Endothelial cell of umbilical vein (primary cell): ENCODE measurements around the gene CHST8. TPM values are rescaled to one million over a fixed set of nuclear protein-coding genes. Genes with fewer than 3 reads are reported as not detected.

Experiments used
- BruUV-seq: library from RNA; stranded (reverse); fragments of 400-500 nt; replicated peaks from 2 replicates; lab custom pipeline; 2021; lab: Mats Ljungman, UMichigan
- CTCF ChIA-PET: fragments of 300-600, 350-600 bp; sonication (Branson Sonifier 250); formaldehyde crosslinking; loops from one replicate; lab custom pipeline; 2021; ENCODE audit warnings: antibody characterized with exemption, inconsistent platforms; lab: Charles Lee
- POLR2A ChIA-PET: fragments of 300-600, 350-600 bp; sonication (Branson Sonifier 250); formaldehyde crosslinking; loops from one replicate; lab custom pipeline; 2021; ENCODE audit warnings: antibody characterized with exemption, inconsistent platforms; lab: Charles Lee
- DNase-seq: peaks from one replicate; pipeline ENCODE4 v3.0.0-alpha.2; 2011; ENCODE audit warnings: low read depth, low spot score
- FAIRE-seq: peaks from 2 replicates; lab custom pipeline; 2011; peaks lifted over from hg19 to GRCh38; lab: Jason Lieb, UNC
- H2AFZ ChIP-seq: 2 replicates; pipeline ENCODE4 v1.6.0; 2012; ENCODE audit warnings: low read depth, low read length, control low read depth, inconsistent platforms
- H3K27ac ChIP-seq: 2 replicates; pipeline ENCODE4 v1.5.1; 2011; ENCODE audit warnings: low read depth, mild to moderate bottlenecking, control low read depth, low read length, moderate library complexity; ENCODE audit not compliant: insufficient read depth
- H3K27me3 ChIP-seq, 2 experiments: 2 replicates each; pipeline versions ENCODE4 v1.6.0 to v1.6.1; 2011; ENCODE audit warnings: low read length in 2 of 2, mixed read lengths in 1 of 2; ENCODE audit not compliant: control insufficient read depth in 2 of 2, insufficient read depth in 2 of 2
- H3K36me3 ChIP-seq, 2 experiments: 2 replicates in 1 of 2; 3 replicates in 1 of 2; pipeline ENCODE4 v1.5.1; 2011; ENCODE audit warnings: low read length in 2 of 2, mild to moderate bottlenecking in 1 of 2, moderate library complexity in 1 of 2; ENCODE audit not compliant: control insufficient read depth in 2 of 2, insufficient read depth in 2 of 2; ENCODE audit errors: extremely low read depth in 1 of 2
- H3K4me1 ChIP-seq: 3 replicates; pipeline ENCODE4 v1.5.1; 2011; ENCODE audit warnings: mild to moderate bottlenecking, low read length; ENCODE audit not compliant: control insufficient read depth, insufficient read depth; ENCODE audit errors: extremely low read depth
- H3K4me2 ChIP-seq: 2 replicates; pipeline ENCODE4 v1.6.1; 2011; ENCODE audit warnings: low read length, control low read depth, mixed read lengths; ENCODE audit not compliant: insufficient read depth
- H3K4me3 ChIP-seq, 3 experiments: fragments of 200-600 bp in 1 of 3; sonication (generic), shearing (Covaris generic) in 1 of 3; replicated peaks in 1 of 3; 2 replicates each; pipeline ENCODE4 v1.5.1; 2011 to 2016; ENCODE audit warnings: control low read depth in 3 of 3, low read length in 3 of 3, mild to moderate bottlenecking in 2 of 3, inconsistent platforms in 1 of 3, low read depth in 1 of 3, moderate library complexity in 1 of 3; ENCODE audit not compliant: insufficient read depth in 1 of 3
- H3K79me2 ChIP-seq: 2 replicates; pipeline ENCODE4 v1.6.0; 2012; ENCODE audit warnings: low read length, inconsistent platforms; ENCODE audit not compliant: control insufficient read depth, insufficient read depth
- H3K9ac ChIP-seq: replicated peaks from 2 replicates; pipeline ENCODE3; 2011; ENCODE audit warnings: low read length, control low read depth; ENCODE audit not compliant: insufficient read depth; ENCODE audit errors: extremely low read depth
- H3K9me1 ChIP-seq: replicated peaks from 3 replicates; pipeline ENCODE4 v1.6.0; 2011; ENCODE audit warnings: mild to moderate bottlenecking, low read length; ENCODE audit not compliant: control insufficient read depth, insufficient read depth; ENCODE audit errors: extremely low read depth
- H3K9me3 ChIP-seq: replicated peaks from 2 replicates; pipeline ENCODE4 v1.5.1; 2012; ENCODE audit warnings: low read length, inconsistent platforms; ENCODE audit not compliant: control insufficient read depth, insufficient read depth
- H4K20me1 ChIP-seq: replicated peaks from 2 replicates; pipeline ENCODE3; 2011; ENCODE audit warnings: mild to moderate bottlenecking, low read length; ENCODE audit not compliant: control insufficient read depth, insufficient read depth; ENCODE audit errors: extremely low read depth
- FOS ChIP-seq: IDR thresholded peaks from 2 replicates; pipeline ENCODE4 v1.6.1; 2011; ENCODE audit warnings: mild to moderate bottlenecking, low read length, moderate library complexity, borderline replicate concordance; ENCODE audit not compliant: insufficient read depth
- GATA2 ChIP-seq: IDR thresholded peaks from 2 replicates; pipeline ENCODE4 v1.7.0; 2011; ENCODE audit warnings: low read depth, mild to moderate bottlenecking, moderate library complexity, mixed read lengths, low read length; ENCODE audit not compliant: insufficient read length, insufficient read depth
- MYC ChIP-seq: IDR thresholded peaks from one replicate; pipeline ENCODE4 v1.6.1; 2011; ENCODE audit warnings: mild to moderate bottlenecking, low read depth, low read length
- dilution Hi-C: fragments of 300-500 bp; cut with MboI; formaldehyde crosslinking; loops from one replicate; pipeline ENCODE4 v1.15.0; 2019; ENCODE audit warnings: low sequenced_read_pairs; ENCODE audit not compliant: extremely low pct_ligation_motif_present
- intact Hi-C: fragments of 100-400 bp; cut with micrococcal nuclease; formaldehyde crosslinking; loops from one replicate; pipeline ENCODE4 v1.10.0; 2022
- polyA plus RNA-seq, 4 experiments: library from polyadenylated mRNA; depleted of rRNA in 3 of 4; stranded (reverse) in 3 of 4; unstranded in 1 of 4; fragments of >200 nt; gene quantifications; 2 replicates each; pipeline versions ENCODE4 v1.2.1 to v1.2.3, GENCODE V29; 2011 to 2012; ENCODE audit warnings: missing spikeins in 1 of 4
- total RNA-seq: library from RNA; stranded (reverse); gene quantifications from 2 replicates; pipeline ENCODE4 v1.2.3, GENCODE V29; 2021

CHST8 gene
- total and polyA plus RNA-seq, 2 donors (not counting 3 experiments of a cell fraction or from before 2014, with no cell fraction given) = not detected

DNA sequence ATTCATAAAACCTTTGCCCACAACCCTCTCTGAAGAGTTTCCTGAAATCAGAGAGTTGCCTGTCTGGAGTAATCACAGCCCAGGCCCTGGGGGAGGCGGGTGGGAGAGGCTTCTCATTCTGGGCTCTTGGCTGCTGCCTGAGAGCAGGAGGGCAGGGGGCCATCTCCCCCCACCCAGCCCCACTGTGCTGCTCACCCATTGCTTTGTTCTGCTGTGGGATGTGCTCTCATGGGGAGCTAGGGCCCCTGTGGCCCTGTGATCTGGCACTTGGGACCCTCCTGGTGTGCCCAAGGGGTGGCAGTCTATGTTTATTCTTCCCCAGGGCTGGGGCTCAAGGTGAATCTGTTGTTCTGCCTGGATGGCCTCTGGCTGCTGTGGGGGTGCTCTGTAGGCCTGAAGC lies 181.0 kb downstream of the CHST8 start:
- no peak overlapping the region for H2AFZ ChIP-seq
- intact Hi-C loops = no loop called here
- BruUV-seq = no TSS peak
- H4K20me1 ChIP-seq = no peaks in the 10 kb centered on the region
- H3K79me2 ChIP-seq = peaks cover 4% of the 10 kb centered on the region
- no peak for TF ChIP-seq MYC
- no peak for TF ChIP-seq GATA2
- no peak for TF ChIP-seq FOS
- no peaks in the 10 kb centered on the region for H3K9me3 ChIP-seq
- dilution Hi-C loops = no loop called here
- CTCF ChIA-PET = no interaction called here
- DNase-seq (no peak), FAIRE-seq (no peak)
- H3K4me1 ChIP-seq = peaks cover 10% of the 10 kb centered on the region
- POLR2A ChIA-PET = no interaction called here
- no peak overlapping the region for H3K4me3 ChIP-seq
- peaks cover 2 to 55% of the 10 kb centered on the region in 2 experiments for H3K36me3 ChIP-seq
- no peak overlapping the region for H3K9ac ChIP-seq
- H3K9me1 ChIP-seq = no peaks in the 10 kb centered on the region
- no peak overlapping the region for H3K4me2 ChIP-seq
- no peak overlapping the region for H3K27ac ChIP-seq
- no peaks in the 10 kb centered on the region for H3K27me3 ChIP-seq

GRCh38 chr19:33803383-33803782 lies 181.6 kb downstream of the CHST8 start:
- H3K9ac ChIP-seq = no peak overlapping the region
- H2AFZ ChIP-seq = no peak overlapping the region
- no peak for DNase-seq
- POLR2A ChIA-PET = interaction anchor here (0.7 kb wide), 1 partner anchor 171 kb away, joined by 5 read pairs; no protein-coding TSS in a partner anchor
- no peak overlapping the region for H3K27ac ChIP-seq
- no peak overlapping the region for H3K4me3 ChIP-seq
- CTCF ChIA-PET = interaction anchor here (0.9 to 1.2 kb wide), 2 partner anchors 9 to 195 kb away, joined by 4 read pairs; no protein-coding TSS in a partner anchor
- dilution Hi-C loops (no loop called here), intact Hi-C loops (no loop called here)
- no peak overlapping the region for H3K4me2 ChIP-seq
- peaks cover 4% of the 10 kb centered on the region for H3K79me2 ChIP-seq
- no peaks in the 10 kb centered on the region for H3K9me3 ChIP-seq
- no TSS peak for BruUV-seq
- peaks cover 9% of the 10 kb centered on the region for H3K4me1 ChIP-seq
- no peaks in the 10 kb centered on the region for H4K20me1 ChIP-seq
- FAIRE-seq = no peak
- TF ChIP-seq MYC = no peak
- H3K36me3 ChIP-seq = peaks cover 4 to 60% of the 10 kb centered on the region in 2 experiments
- H3K27me3 ChIP-seq = no peaks in the 10 kb centered on the region
- H3K9me1 ChIP-seq = no peaks in the 10 kb centered on the region
